H1 (cell line): ENCODE measurements around the gene CHRM4. TPM values are rescaled to one million over a fixed set of nuclear protein-coding genes. Genes with fewer than 3 reads are reported as not detected.

ENCODE experiments used
- ASH2L ChIP-seq: fragments of 200-600, 300-600 bp; sonication (generic); IDR thresholded peaks from one replicate; pipeline ENCODE4 v1.7.1; 2017; ENCODE audit warnings: low read length
- BACH1 ChIP-seq: IDR thresholded peaks from 2 replicates; pipeline ENCODE4 v1.6.1; 2012; ENCODE audit warnings: low read length, improper control_type of control experiment
- CHD2 ChIP-seq: IDR thresholded peaks from 2 replicates; pipeline ENCODE4 v1.6.1; 2012; ENCODE audit warnings: low read length, improper control_type of control experiment
- GTF2F1 ChIP-seq: IDR thresholded peaks from 2 replicates; pipeline ENCODE4 v1.6.1; 2012; ENCODE audit warnings: low read depth, low read length, improper control_type of control experiment, borderline replicate concordance
- MAX ChIP-seq: IDR thresholded peaks from 2 replicates; pipeline ENCODE4 v1.6.1; 2012; ENCODE audit warnings: inconsistent platforms
- POLR2A ChIP-seq, 2 experiments: IDR thresholded peaks; 1 replicate in 1 of 2; 2 replicates in 1 of 2; pipeline ENCODE4 v1.6.1; 2011; ENCODE audit warnings: low read depth in 2 of 2, low read length in 2 of 2, mild to moderate bottlenecking in 2 of 2; ENCODE audit errors: control extremely low read depth in 1 of 2
- RBBP5 ChIP-seq: IDR thresholded peaks from 2 replicates; pipeline ENCODE4 v1.7.1; 2012; ENCODE audit warnings: low read depth, mild to moderate bottlenecking, inconsistent platforms, low read length, moderate library complexity, borderline replicate concordance
- SAP30 ChIP-seq: fragments of 300-600 bp; sonication (generic); IDR thresholded peaks from 2 replicates; pipeline ENCODE4 v1.7.1; 2012; ENCODE audit warnings: low read length, moderate library complexity, mild to moderate bottlenecking, inconsistent platforms; ENCODE audit not compliant: insufficient read depth, insufficient replicate concordance
- SIX5 ChIP-seq: IDR thresholded peaks from 2 replicates; pipeline ENCODE4 v1.6.1; 2011; ENCODE audit warnings: mild to moderate bottlenecking, low read depth, low read length
- SRF ChIP-seq: IDR thresholded peaks from 2 replicates; pipeline ENCODE4 v1.6.1; 2011; ENCODE audit warnings: mild to moderate bottlenecking, low read depth, low read length, moderate library complexity
- YY1 ChIP-seq: IDR thresholded peaks from 2 replicates; pipeline ENCODE4 v1.6.1; 2011; ENCODE audit warnings: low read depth, mild to moderate bottlenecking, low read length
- polyA plus RNA-seq, 7 experiments: library from polyadenylated mRNA; depleted of rRNA in 3 of 7; stranded (reverse) in 5 of 7; unstranded in 2 of 7; fragments of >200 nt in 5 of 7; fragments of 200-250 nt in 2 of 7; gene quantifications; 1 replicate in 5 of 7; 2 replicates in 1 of 7; 4 replicates in 1 of 7; pipeline versions ENCODE4 v1.2.1 to v1.2.3, GENCODE V29; 2011 to 2013; ENCODE audit warnings: missing spikeins in 2 of 7, mixed read lengths in 2 of 7
- total RNA-seq: library from RNA; stranded (reverse); fragmentation: NEBNext Ultra II Directional; extraction: Animal tissue kit (Norgen Biotek cat#: 25700); gene quantifications from 2 replicates; pipeline ENCODE4 v1.2.1, GENCODE V29; 2021
- TF ChIP-seq, protein P1 (sequence below): IDR thresholded peaks from 2 replicates; pipeline ENCODE4 v1.6.1; 2012; ENCODE audit warnings: low read length, inconsistent platforms

The CHRM4 gene
- total and polyA plus RNA-seq, 2 of the 8 experiments (the other 6 are each of a cell fraction or from before 2014, with no cell fraction given), result 1.1 to 1.3 TPM

DNA sequence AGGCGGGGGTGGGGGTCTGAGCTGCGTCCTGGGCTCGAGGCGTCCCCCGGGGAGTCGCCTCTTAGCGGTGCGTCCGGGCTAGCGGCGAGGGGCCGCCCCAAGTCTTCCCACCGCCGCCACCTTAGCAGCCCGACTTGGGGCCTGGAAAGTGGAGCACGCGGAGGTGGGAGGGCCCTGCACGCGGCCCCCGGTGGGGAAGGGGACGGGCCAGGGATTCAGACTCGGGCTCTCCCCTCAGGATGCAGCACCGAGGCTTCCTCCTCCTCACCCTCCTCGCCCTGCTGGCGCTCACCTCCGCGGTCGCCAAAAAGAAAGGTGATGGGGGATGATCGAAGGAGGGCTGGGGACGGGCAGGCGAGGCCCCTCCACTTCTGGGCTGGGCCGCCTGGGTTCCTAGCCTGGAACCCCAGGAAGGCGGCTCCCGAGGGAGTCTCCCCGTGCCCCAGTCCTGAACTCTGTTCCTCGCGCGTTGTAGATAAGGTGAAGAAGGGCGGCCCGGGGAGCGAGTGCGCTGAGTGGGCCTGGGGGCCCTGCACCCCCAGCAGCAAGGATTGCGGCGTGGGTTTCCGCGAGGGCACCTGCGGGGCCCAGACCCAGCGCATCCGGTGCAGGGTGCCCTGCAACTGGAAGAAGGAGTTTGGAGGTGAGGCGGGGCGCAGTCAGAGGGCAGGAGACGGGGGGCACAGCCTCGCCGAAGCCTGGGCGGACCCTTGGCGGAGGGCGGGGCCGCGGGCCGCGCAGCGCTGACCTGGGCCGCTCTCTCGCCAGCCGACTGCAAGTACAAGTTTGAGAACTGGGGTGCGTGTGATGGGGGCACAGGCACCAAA, 9.5 kb downstream of the CHRM4 start (continued):
- peak; percentile 20; the same call in 1 of the 2 replicates for TF ChIP-seq RBBP5
- TF ChIP-seq YY1, result no peak
- TF ChIP-seq, protein P1, sequence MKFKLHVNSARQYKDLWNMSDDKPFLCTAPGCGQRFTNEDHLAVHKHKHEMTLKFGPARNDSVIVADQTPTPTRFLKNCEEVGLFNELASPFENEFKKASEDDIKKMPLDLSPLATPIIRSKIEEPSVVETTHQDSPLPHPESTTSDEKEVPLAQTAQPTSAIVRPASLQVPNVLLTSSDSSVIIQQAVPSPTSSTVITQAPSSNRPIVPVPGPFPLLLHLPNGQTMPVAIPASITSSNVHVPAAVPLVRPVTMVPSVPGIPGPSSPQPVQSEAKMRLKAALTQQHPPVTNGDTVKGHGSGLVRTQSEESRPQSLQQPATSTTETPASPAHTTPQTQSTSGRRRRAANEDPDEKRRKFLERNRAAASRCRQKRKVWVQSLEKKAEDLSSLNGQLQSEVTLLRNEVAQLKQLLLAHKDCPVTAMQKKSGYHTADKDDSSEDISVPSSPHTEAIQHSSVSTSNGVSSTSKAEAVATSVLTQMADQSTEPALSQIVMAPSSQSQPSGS, result no peak
- TF ChIP-seq SRF, result no peak
- TF ChIP-seq GTF2F1, result no peak
- TF ChIP-seq SAP30, result no peak
- TF ChIP-seq CHD2, result no peak
- TF ChIP-seq SIX5, result no peak
- TF ChIP-seq ASH2L, result peak; percentile 27
- TF ChIP-seq POLR2A (IDR thresholded peaks at IDR 0.05; ENCODE audit: control extremely low read depth in 1 of 2, low read depth in 2 of 2, low read length in 2 of 2), result peak in 1 of 2 experiments; percentile 42; a peak in 1 of 3 replicates
- TF ChIP-seq MAX, result peak; percentile 61
- TF ChIP-seq BACH1, result no peak
